IMR-90 (cell line): Measurements from ENCODE around the gene DCUN1D4. TPM values are rescaled to one million over a fixed set of nuclear protein-coding genes. Genes with fewer than 3 reads are reported as not detected.

Experiments
- ATAC-seq: fragments of 200-7000 bp; cut with Tn5 transposase; 2 replicates; pipeline ENCODE4 v1.9.1; 2020; ENCODE audit warnings: low read depth, mild to moderate bottlenecking, moderate library complexity
- BruUV-seq: library from RNA; stranded (reverse); fragments of 400-500 nt; replicated peaks from 2 replicates; lab custom pipeline; 2021; lab: Mats Ljungman, UMichigan
- CTCF ChIA-PET: fragments of 300-600 bp; formaldehyde crosslinking; extraction: SDS; loops from one replicate; lab custom pipeline; 2021; ENCODE audit warnings: antibody characterized with exemption; lab: Yijun Ruan, JAX
- POLR2A ChIA-PET: fragments of 300-600 bp; sonication (Branson Sonifier 250); formaldehyde crosslinking; loops from one replicate; lab custom pipeline; 2022; ENCODE audit warnings: antibody characterized with exemption; ENCODE audit not compliant: unreplicated experiment; lab: Charles Lee
- DNase-seq: peaks from one replicate; pipeline ENCODE4 v3.0.0; 2013
- H2AFZ ChIP-seq: replicated peaks from 2 replicates; pipeline ENCODE3; 2013; ENCODE audit warnings: low read length, mild to moderate bottlenecking; ENCODE audit not compliant: poor library complexity
- H2AK5ac ChIP-seq: 2 replicates; pipeline ENCODE4 v1.6.1; 2013; ENCODE audit warnings: low read depth, low read length, inconsistent platforms
- H2AK9ac ChIP-seq: replicated peaks from 2 replicates; pipeline ENCODE3; 2013; ENCODE audit warnings: mild to moderate bottlenecking, low read depth, low read length, moderate library complexity; ENCODE audit not compliant: poor library complexity
- H2BK120ac ChIP-seq: 2 replicates; pipeline ENCODE4 v1.6.1; 2013; ENCODE audit warnings: low read depth, low read length, inconsistent platforms
- H2BK15ac ChIP-seq: 3 replicates; pipeline ENCODE4 v1.6.1; 2013; ENCODE audit warnings: low read depth, low read length, inconsistent platforms
- H2BK20ac ChIP-seq: 2 replicates; pipeline ENCODE4 v1.6.1; 2013; ENCODE audit warnings: low read depth, mild to moderate bottlenecking, inconsistent platforms, low read length, moderate library complexity
- H2BK5ac ChIP-seq: 2 replicates; pipeline ENCODE4 v1.6.1; 2013; ENCODE audit warnings: mild to moderate bottlenecking, low read depth, low read length, inconsistent platforms; ENCODE audit not compliant: poor library complexity, severe bottlenecking
- H3K14ac ChIP-seq: replicated peaks from 2 replicates; pipeline ENCODE4 v1.6.1; 2013; ENCODE audit warnings: low read depth, low read length, inconsistent platforms
- H3K18ac ChIP-seq: 2 replicates; pipeline ENCODE4 v1.6.1; 2013; ENCODE audit warnings: low read depth, low read length, control low read depth
- H3K23ac ChIP-seq: 2 replicates; pipeline ENCODE4 v1.6.1; 2013; ENCODE audit warnings: low read depth, low read length, inconsistent platforms
- H3K27ac ChIP-seq: 2 replicates; pipeline ENCODE4 v1.5.1; 2013; ENCODE audit warnings: mild to moderate bottlenecking, control low read depth, low read length; ENCODE audit not compliant: insufficient read depth
- H3K27me3 ChIP-seq: 2 replicates; pipeline ENCODE4 v1.6.1; 2013; ENCODE audit warnings: low read length; ENCODE audit not compliant: control insufficient read depth, insufficient read depth
- H3K36me3 ChIP-seq: 2 replicates; pipeline ENCODE4 v1.6.1; 2013; ENCODE audit warnings: low read length, mixed read lengths; ENCODE audit not compliant: control insufficient read depth, insufficient read depth
- H3K4ac ChIP-seq: 2 replicates; pipeline ENCODE4 v1.6.1; 2013; ENCODE audit warnings: low read depth, low read length, inconsistent platforms
- H3K4me1 ChIP-seq: 2 replicates; pipeline ENCODE4 v1.6.1; 2013; ENCODE audit warnings: low read length, mixed read lengths; ENCODE audit not compliant: control insufficient read depth, insufficient read depth
- H3K4me2 ChIP-seq: 2 replicates; pipeline ENCODE4 v1.6.1; 2013; ENCODE audit warnings: low read depth, mild to moderate bottlenecking, control low read depth, low read length, moderate library complexity
- H3K4me3 ChIP-seq: 2 replicates; pipeline ENCODE4 v1.5.1; 2013; ENCODE audit warnings: low read depth, mild to moderate bottlenecking, control low read depth, low read length, moderate library complexity; ENCODE audit not compliant: insufficient read depth
- H3K56ac ChIP-seq: 2 replicates; pipeline ENCODE4 v1.6.1; 2013; ENCODE audit warnings: low read length, inconsistent platforms; ENCODE audit not compliant: insufficient read depth; ENCODE audit errors: extremely low read depth
- H3K79me1 ChIP-seq, 2 experiments: 2 replicates each; pipeline ENCODE4 v1.6.1; 2013; ENCODE audit warnings: low read length in 2 of 2, inconsistent platforms in 1 of 2, low read depth in 1 of 2
- H3K9ac ChIP-seq: 2 replicates; pipeline ENCODE4 v1.6.1; 2013; ENCODE audit warnings: low read depth, low read length, control low read depth
- H3K9me1 ChIP-seq: 2 replicates; pipeline ENCODE4 v1.6.1; 2013; ENCODE audit warnings: low read length, inconsistent platforms; ENCODE audit not compliant: insufficient read depth
- H3K9me3 ChIP-seq: 2 replicates; pipeline ENCODE4 v1.6.1; 2013; ENCODE audit warnings: low read length; ENCODE audit not compliant: control insufficient read depth, insufficient read depth
- H4K20me1 ChIP-seq: 2 replicates; pipeline ENCODE4 v1.6.1; 2013; ENCODE audit warnings: low read length, inconsistent platforms; ENCODE audit not compliant: insufficient read depth
- H4K5ac ChIP-seq: 2 replicates; pipeline ENCODE4 v1.6.1; 2013; ENCODE audit warnings: mild to moderate bottlenecking, low read depth, low read length, control low read depth
- H4K8ac ChIP-seq, 2 experiments: 2 replicates each; pipeline ENCODE4 v1.6.1; 2013; ENCODE audit warnings: low read depth in 2 of 2, low read length in 2 of 2, control low read depth in 1 of 2, inconsistent platforms in 1 of 2
- H4K91ac ChIP-seq: 2 replicates; pipeline ENCODE4 v1.6.1; 2013; ENCODE audit warnings: low read depth, low read length, inconsistent platforms; ENCODE audit not compliant: insufficient read depth
- BHLHE40 ChIP-seq: fragments of 150-350 bp; IDR thresholded peaks from 2 replicates; pipeline ENCODE4 v1.6.1; 2016; ENCODE audit warnings: mild to moderate bottlenecking, low read depth, low read length
- CEBPB ChIP-seq: IDR thresholded peaks from 2 replicates; pipeline ENCODE4 v1.6.1; 2012; ENCODE audit warnings: low read depth, low read length, improper control_type of control experiment
- CHD1 ChIP-seq: IDR thresholded peaks from 2 replicates; pipeline ENCODE4 v1.6.1; 2012; ENCODE audit warnings: low read depth, low read length, improper control_type of control experiment
- FOS ChIP-seq: fragments of 150-350 bp; IDR thresholded peaks from 2 replicates; pipeline ENCODE4 v1.6.1; 2016; ENCODE audit warnings: low read depth, low read length
- MAFK ChIP-seq: IDR thresholded peaks from 2 replicates; pipeline ENCODE4 v1.6.1; 2012; ENCODE audit warnings: low read depth, low read length, improper control_type of control experiment
- MAZ ChIP-seq: IDR thresholded peaks from 2 replicates; pipeline ENCODE4 v1.6.1; 2012; ENCODE audit warnings: low read depth, mild to moderate bottlenecking, low read length, improper control_type of control experiment, moderate library complexity, borderline replicate concordance
- MXI1 ChIP-seq: IDR thresholded peaks from 2 replicates; pipeline ENCODE4 v1.6.1; 2012; ENCODE audit warnings: low read depth, mild to moderate bottlenecking, low read length, moderate library complexity, borderline replicate concordance
- NFE2L2 ChIP-seq: fragments of 150-350 bp; IDR thresholded peaks from 2 replicates; pipeline ENCODE4 v1.6.1; 2016; ENCODE audit warnings: low read depth, mild to moderate bottlenecking, low read length
- POLR2A ChIP-seq: IDR thresholded peaks from 2 replicates; pipeline ENCODE4 v1.6.1; 2012; ENCODE audit warnings: mild to moderate bottlenecking, low read depth, low read length
- RAD21 ChIP-seq: IDR thresholded peaks from 2 replicates; pipeline ENCODE4 v1.6.1; 2012; ENCODE audit warnings: low read length, improper control_type of control experiment
- RFX5 ChIP-seq: IDR thresholded peaks from 2 replicates; pipeline ENCODE4 v1.8.0; 2012; ENCODE audit warnings: low read depth, mild to moderate bottlenecking, low read length, moderate library complexity
- SMC3 ChIP-seq: fragments of 150-350 bp; IDR thresholded peaks from 2 replicates; pipeline ENCODE4 v1.6.1; 2016; ENCODE audit warnings: low read depth, mild to moderate bottlenecking, antibody characterized with exemption, low read length, moderate library complexity
- WGBS, 2 experiments: methylation state at CpG; one replicate each; pipeline versions ENCODE4 v1.1.5 to v1.1.7; 2013; ENCODE audit warnings: missing lambda C conversion rate in 2 of 2; ENCODE audit not compliant: insufficient read length in 1 of 2; ENCODE audit errors: extremely low coverage in 2 of 2; 5-methylcytosine and 5-hydroxymethylcytosine counted together
- dilution Hi-C: fragments of 300-500 bp; cut with HindIII; formaldehyde crosslinking; loops from one replicate; pipeline ENCODE4 v1.14.3; 2018; ENCODE audit warnings: low sequenced_read_pairs; ENCODE audit not compliant: unreplicated experiment
- in situ Hi-C: fragments of 300-500 bp; cut with MboI; formaldehyde crosslinking; loops from 3 replicates; pipeline ENCODE4 v1.14.3; 2019; ENCODE audit warnings: low sequenced_read_pairs, inconsistent platforms, mixed read lengths
- intact Hi-C: fragments of 100-400 bp; cut with micrococcal nuclease; formaldehyde crosslinking; loops from 2 replicates; pipeline ENCODE4 v1.10.0; 2022
- polyA plus RNA-seq, 3 experiments: library from polyadenylated mRNA; depleted of rRNA; stranded (reverse); fragments of >200 nt; gene quantifications; 2 replicates each; pipeline ENCODE4 v1.2.3, GENCODE V29; 2012; ENCODE audit warnings: low replicate concordance in 1 of 3
- total RNA-seq: library from RNA; depleted of rRNA; stranded (reverse); fragments of >200 nt; gene quantifications from 2 replicates; pipeline ENCODE4 v1.2.3, GENCODE V29; 2012
- TF ChIP-seq, protein P1 (sequence below): conservative IDR thresholded peaks from 2 replicates; pipeline ENCODE4 v1.5.1; 2012; ENCODE audit warnings: mild to moderate bottlenecking, low read depth, low read length, improper control_type of control experiment
- TF ChIP-seq, protein P2 (sequence below): fragments of 150-350 bp; IDR thresholded peaks from 2 replicates; pipeline ENCODE4 v1.6.1; 2016; ENCODE audit warnings: low read depth, mild to moderate bottlenecking, low read length, moderate library complexity, borderline replicate concordance

Gene DCUN1D4
- total and polyA plus RNA-seq, 2 of the 4 experiments (the other 2 are of a cell fraction) = 31.0 to 44.3 TPM

DNA sequence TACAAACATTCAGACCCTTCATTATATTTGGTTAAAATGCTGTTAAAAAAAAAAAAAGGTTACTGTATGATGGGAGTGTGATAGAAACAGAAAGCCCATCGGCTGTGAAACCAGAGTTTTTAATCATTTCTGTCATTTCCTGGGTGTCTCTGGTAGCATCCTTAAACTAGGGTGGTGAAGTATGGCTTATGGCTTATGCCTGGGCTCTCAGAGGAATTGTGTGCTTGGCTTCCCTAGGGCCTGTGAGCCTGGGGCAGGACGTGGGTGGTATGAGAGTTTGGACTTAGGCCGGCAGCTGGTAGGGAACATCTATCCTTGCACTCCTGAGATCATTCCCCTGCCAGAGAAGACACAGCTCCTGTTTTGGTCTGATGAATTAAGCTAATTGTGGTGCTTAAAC, 52.2 kb downstream of the DCUN1D4 start:
- ChIA-PET CTCF (interaction anchor here (0.6 to 1.3 kb wide), 4 partner anchors 11 to 1763 kb away, joined by 3 to 4 read pairs (median 3); no protein-coding TSS in a partner anchor), POLR2A (interaction anchor here (0.6 kb wide), 2 partner anchors 48 to 136 kb away, joined by 3 to 13 read pairs; no protein-coding TSS in a partner anchor)
- no peak overlapping the region for H3K4me2 ChIP-seq
- H3K27me3 ChIP-seq = no peaks in the 10 kb centered on the region
- H4K91ac ChIP-seq = no peak overlapping the region
- peaks cover 4% of the 10 kb centered on the region; the same call in 1 of the 2 replicates for H3K4me1 ChIP-seq
- DNase-seq = no peak
- H3K14ac ChIP-seq = no peak overlapping the region
- no TSS peak for BruUV-seq
- intact Hi-C loops (loop anchor here (2.0 to 5.0 kb wide), 2 partner anchors 132 to 242 kb away; no protein-coding TSS in a partner anchor), in situ Hi-C loops (loop anchor here (10.0 kb wide), 1 partner anchor 140 kb away; the partner anchor contains the start of gene SGCB), dilution Hi-C loops (no loop called here)
- no peak overlapping the region for H3K9ac ChIP-seq
- TF ChIP-seq BHLHE40 (no peak), CEBPB (no peak), MAFK (no peak), CHD1 (no peak), FOS (no peak), POLR2A (no peak), NFE2L2 (no peak), MAZ (no peak), SMC3 (no peak), MXI1 (no peak), RAD21 (no peak), RFX5 (no peak)
- TF ChIP-seq, protein P1, sequence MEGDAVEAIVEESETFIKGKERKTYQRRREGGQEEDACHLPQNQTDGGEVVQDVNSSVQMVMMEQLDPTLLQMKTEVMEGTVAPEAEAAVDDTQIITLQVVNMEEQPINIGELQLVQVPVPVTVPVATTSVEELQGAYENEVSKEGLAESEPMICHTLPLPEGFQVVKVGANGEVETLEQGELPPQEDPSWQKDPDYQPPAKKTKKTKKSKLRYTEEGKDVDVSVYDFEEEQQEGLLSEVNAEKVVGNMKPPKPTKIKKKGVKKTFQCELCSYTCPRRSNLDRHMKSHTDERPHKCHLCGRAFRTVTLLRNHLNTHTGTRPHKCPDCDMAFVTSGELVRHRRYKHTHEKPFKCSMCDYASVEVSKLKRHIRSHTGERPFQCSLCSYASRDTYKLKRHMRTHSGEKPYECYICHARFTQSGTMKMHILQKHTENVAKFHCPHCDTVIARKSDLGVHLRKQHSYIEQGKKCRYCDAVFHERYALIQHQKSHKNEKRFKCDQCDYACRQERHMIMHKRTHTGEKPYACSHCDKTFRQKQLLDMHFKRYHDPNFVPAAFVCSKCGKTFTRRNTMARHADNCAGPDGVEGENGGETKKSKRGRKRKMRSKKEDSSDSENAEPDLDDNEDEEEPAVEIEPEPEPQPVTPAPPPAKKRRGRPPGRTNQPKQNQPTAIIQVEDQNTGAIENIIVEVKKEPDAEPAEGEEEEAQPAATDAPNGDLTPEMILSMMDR = no peak
- TF ChIP-seq, protein P2, sequence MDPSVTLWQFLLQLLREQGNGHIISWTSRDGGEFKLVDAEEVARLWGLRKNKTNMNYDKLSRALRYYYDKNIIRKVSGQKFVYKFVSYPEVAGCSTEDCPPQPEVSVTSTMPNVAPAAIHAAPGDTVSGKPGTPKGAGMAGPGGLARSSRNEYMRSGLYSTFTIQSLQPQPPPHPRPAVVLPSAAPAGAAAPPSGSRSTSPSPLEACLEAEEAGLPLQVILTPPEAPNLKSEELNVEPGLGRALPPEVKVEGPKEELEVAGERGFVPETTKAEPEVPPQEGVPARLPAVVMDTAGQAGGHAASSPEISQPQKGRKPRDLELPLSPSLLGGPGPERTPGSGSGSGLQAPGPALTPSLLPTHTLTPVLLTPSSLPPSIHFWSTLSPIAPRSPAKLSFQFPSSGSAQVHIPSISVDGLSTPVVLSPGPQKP = no peak
- peak overlapping the region; percentile 53; the same call in 1 of the 2 replicates for H3K27ac ChIP-seq
- H2BK5ac ChIP-seq = no peak overlapping the region
- no peak overlapping the region for H3K23ac ChIP-seq
- no peak overlapping the region for H2BK120ac ChIP-seq
- no peak for ATAC-seq
- no peak overlapping the region for H2BK20ac ChIP-seq
- WGBS, 2 experiments = no CpG with 5 or more reads among the region's 3 CpGs
- H3K56ac ChIP-seq = no peak overlapping the region
- H3K18ac ChIP-seq = no peak overlapping the region
- no peak overlapping the region for H2BK15ac ChIP-seq
- no peaks in the 10 kb centered on the region for H4K20me1 ChIP-seq
- peaks cover 3% of the 10 kb centered on the region; the same call in 1 of the 2 replicates for H3K9me1 ChIP-seq
- no peak overlapping the region for H3K4ac ChIP-seq
- no peak overlapping the region for H3K4me3 ChIP-seq
- H4K5ac ChIP-seq = no peak overlapping the region
- H3K79me1 ChIP-seq = peaks cover 4% of the 10 kb centered on the region in 2 experiments; a peak in 2 of 4 replicates
- H2AK5ac ChIP-seq = no peak overlapping the region
- no peak overlapping the region for H4K8ac ChIP-seq
- no peak overlapping the region for H2AK9ac ChIP-seq
- H2AFZ ChIP-seq = no peak overlapping the region
- no peaks in the 10 kb centered on the region for H3K9me3 ChIP-seq
- peaks cover 26% of the 10 kb centered on the region for H3K36me3 ChIP-seq
